Measurements from ENCODE around the gene SLC25A6.

DNA sequence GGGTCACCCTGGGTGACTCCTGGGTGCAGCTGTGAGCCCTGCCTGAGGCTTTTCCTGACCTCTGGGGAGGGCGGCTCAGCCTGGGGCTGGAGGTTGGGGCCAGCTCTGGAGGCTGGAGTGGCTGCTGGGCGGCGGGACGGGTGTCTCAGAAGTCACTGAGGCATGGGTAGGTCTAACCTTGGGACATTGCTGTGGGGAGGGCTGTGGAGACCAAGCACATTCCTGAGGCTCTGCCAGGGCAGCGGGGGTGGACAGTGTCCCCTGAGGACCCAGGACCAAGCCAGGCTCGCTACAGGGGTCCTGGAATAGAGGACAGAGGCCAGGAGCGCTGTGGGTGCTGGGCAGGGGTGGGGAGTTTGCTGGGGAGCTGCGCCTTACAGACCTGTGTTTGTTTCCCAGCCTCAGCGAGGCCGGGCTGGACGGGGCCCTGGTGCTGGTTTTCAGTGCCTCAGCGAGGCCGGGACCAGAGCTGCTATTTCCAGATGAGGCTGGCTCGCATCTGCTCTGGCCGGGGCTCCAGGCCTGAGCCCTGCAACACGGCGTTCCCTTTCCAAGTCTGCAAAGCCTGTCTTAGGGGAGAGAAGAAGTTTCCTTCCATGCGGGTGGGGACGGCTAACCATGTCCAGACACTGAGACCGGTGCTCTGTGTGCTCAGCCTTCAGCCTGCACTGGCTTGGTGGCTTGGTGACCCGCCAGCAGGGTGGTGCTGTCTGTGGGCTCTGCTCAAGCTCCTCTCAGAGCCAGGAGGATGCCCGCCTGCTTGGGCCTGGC lies 3.0 kb upstream of the SLC25A6 start:
- TF ChIP-seq POLR2AphosphoS5 (IDR thresholded peaks at IDR 0.05; ENCODE audit: insufficient read depth, low read depth, low read length) (no peak), EZH2 (IDR thresholded peaks at IDR 0.05; ENCODE audit: borderline replicate concordance, low read depth, low read length, severe bottlenecking) (no peak)
- TF ChIP-seq, protein P1, sequence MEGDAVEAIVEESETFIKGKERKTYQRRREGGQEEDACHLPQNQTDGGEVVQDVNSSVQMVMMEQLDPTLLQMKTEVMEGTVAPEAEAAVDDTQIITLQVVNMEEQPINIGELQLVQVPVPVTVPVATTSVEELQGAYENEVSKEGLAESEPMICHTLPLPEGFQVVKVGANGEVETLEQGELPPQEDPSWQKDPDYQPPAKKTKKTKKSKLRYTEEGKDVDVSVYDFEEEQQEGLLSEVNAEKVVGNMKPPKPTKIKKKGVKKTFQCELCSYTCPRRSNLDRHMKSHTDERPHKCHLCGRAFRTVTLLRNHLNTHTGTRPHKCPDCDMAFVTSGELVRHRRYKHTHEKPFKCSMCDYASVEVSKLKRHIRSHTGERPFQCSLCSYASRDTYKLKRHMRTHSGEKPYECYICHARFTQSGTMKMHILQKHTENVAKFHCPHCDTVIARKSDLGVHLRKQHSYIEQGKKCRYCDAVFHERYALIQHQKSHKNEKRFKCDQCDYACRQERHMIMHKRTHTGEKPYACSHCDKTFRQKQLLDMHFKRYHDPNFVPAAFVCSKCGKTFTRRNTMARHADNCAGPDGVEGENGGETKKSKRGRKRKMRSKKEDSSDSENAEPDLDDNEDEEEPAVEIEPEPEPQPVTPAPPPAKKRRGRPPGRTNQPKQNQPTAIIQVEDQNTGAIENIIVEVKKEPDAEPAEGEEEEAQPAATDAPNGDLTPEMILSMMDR (IDR thresholded peaks at IDR 0.05; ENCODE audit: extremely low read depth in 1 of 2, insufficient read depth in 1 of 2, low read depth in 1 of 2, low read length in 2 of 2), result no peak

Data from endothelial cell of umbilical vein (primary cell).